ENCODE data around the gene IREB2. TPM values are rescaled to one million over a fixed set of nuclear protein-coding genes. Genes with fewer than 3 reads are reported as not detected.

The IREB2 gene
- polyA plus RNA-seq, 1 of the 3 experiments (the other 2 are of a cell fraction), result 9.5 TPM

DNA sequence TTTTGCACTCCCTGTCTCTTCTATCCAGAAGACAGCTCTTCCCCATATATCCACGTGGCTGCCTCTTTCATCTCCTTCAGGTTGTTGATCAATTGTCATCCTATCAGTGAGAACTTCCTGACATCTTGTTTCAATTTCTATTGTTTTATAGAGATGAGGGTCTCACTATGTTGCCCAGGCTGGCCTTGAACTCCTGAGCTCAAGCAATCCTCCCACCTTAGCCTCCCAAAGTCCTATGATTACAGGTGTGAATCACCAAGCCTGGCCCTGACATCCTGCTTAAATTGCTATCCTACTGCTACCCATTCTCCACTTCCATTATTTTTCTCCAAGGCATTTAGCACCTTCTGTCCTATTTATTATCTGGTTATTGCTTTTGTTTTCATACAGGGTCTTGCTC, 44.9 kb upstream of the IREB2 start:
- TF ChIP-seq JUND (IDR thresholded peaks at IDR 0.05), result no peak
- TF ChIP-seq MXI1 (IDR thresholded peaks at IDR 0.05; ENCODE audit: low read depth, low read length), result no peak
- TF ChIP-seq GATA2 (CRISPR knock-in tag; IDR thresholded peaks at IDR 0.05), result no peak
- no peak for TF ChIP-seq MEF2A (IDR thresholded peaks at IDR 0.05; ENCODE audit: borderline replicate concordance, low read depth)
- TF ChIP-seq FOXJ3 (CRISPR knock-in tag; IDR thresholded peaks at IDR 0.05), result no peak
- TF ChIP-seq SIN3A (IDR thresholded peaks at IDR 0.05; ENCODE audit: borderline replicate concordance, low read depth, low read length), result no peak
- no peak for TF ChIP-seq FOSL2 (IDR thresholded peaks at IDR 0.05; ENCODE audit: borderline replicate concordance, low read depth)
- TF ChIP-seq POLR2AphosphoS5 (IDR thresholded peaks at IDR 0.05; ENCODE audit: low read depth, low read length), result no peak
- TF ChIP-seq FOXM1 (IDR thresholded peaks at IDR 0.05; ENCODE audit: low read depth), result no peak
- Histone ChIP-seq H3K4me1 (ENCODE audit: control insufficient read depth in 1 of 2, insufficient read depth in 2 of 2, low read depth in 1 of 2, low read length in 1 of 2) (peaks cover 0 to 14% of the 10 kb centered on the region in 2 experiments; a peak in 1 of 4 replicates), H3K27me3 (ENCODE audit: insufficient read depth) (no peaks in the 10 kb centered on the region), H3K79me2 (ENCODE audit: insufficient read depth) (no peaks in the 10 kb centered on the region), H4K20me1 (ENCODE audit: insufficient read depth) (no peaks in the 10 kb centered on the region), H3K4me2 (no peak overlapping the region), H3K27ac (ENCODE audit: low read depth in 2 of 2, low read length in 1 of 2) (peak overlapping the region in 1 of 2 experiments; percentile 43; a peak in 2 of 4 replicates), H3K4me3 (ENCODE audit: low read depth in 2 of 2, low read length in 1 of 2) (no peak overlapping the region), H3F3A (replicated peaks; ENCODE audit: insufficient read depth) (no peaks in the 10 kb centered on the region), H3K9me3 (no peaks in the 10 kb centered on the region), H3K36me3 (replicated peaks in 1 of 2; ENCODE audit: control insufficient read depth in 1 of 2, insufficient read depth in 2 of 2, low read length in 1 of 2) (no peaks in the 10 kb centered on the region), H3K9me2 (no peaks in the 10 kb centered on the region), H2AFZ (ENCODE audit: low read depth) (no peak overlapping the region), H3K9ac (no peak overlapping the region)
- WGBS (ENCODE audit: low lambda C conversion rate), result 55% methylated on average over 1 of the region's 1 CpG
- no peak for DNase-seq
- POLR2A ChIA-PET, result interaction anchor here (0.9 kb wide), 1 partner anchor 45 kb away, joined by 6 read pairs; the partner anchor contains the start of gene IREB2
- CTCF ChIA-PET, result interaction anchor here (1.0 to 33.6 kb wide), 5 partner anchors 10 to 80 kb away, joined by 3 to 772 read pairs (median 3); partner anchors contain the start of gene SKIC8

DNA sequence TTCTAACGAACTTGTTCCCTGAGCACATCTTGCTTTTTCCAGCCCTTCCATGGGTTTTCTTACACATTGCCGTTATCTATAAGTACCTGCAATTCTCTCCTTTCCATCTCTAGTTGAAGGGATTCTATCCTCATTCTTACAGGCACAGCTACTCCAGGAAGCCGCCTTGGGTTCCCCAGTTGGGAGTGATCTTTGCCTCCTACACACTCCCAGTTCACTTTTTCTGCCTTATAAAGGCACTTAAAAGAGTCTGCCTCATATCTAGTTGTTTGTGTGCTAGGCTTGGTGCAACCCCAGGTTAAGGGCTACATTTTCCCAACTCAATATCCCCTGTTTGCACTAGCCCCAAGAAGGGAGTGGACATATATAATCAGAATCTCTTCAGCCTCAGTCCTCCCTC, 44.0 kb upstream of the IREB2 start:
- H3K79me2 ChIP-seq (ENCODE audit: insufficient read depth), result no peaks in the 10 kb centered on the region
- H4K20me1 ChIP-seq (ENCODE audit: insufficient read depth), result no peaks in the 10 kb centered on the region
- H3K27me3 ChIP-seq (ENCODE audit: insufficient read depth), result no peaks in the 10 kb centered on the region
- ChIA-PET CTCF (interaction anchor here (1.3 to 33.6 kb wide), 2 partner anchors 28 to 81 kb away, joined by 3 to 772 read pairs; partner anchors contain the start of gene SKIC8), POLR2A (no interaction called here)
- H3K36me3 ChIP-seq (replicated peaks in 1 of 2; ENCODE audit: control insufficient read depth in 1 of 2, insufficient read depth in 2 of 2, low read length in 1 of 2), result no peaks in the 10 kb centered on the region
- no peak overlapping the region for H2AFZ ChIP-seq (ENCODE audit: low read depth)
- H3K4me3 ChIP-seq (ENCODE audit: low read depth in 2 of 2, low read length in 1 of 2), result no peak overlapping the region
- H3K9me3 ChIP-seq, result no peaks in the 10 kb centered on the region
- H3F3A ChIP-seq (replicated peaks; ENCODE audit: insufficient read depth), result no peaks in the 10 kb centered on the region
- 64% methylated on average over 3 of the region's 3 CpGs for WGBS (ENCODE audit: low lambda C conversion rate)
- TF ChIP-seq, protein P1, sequence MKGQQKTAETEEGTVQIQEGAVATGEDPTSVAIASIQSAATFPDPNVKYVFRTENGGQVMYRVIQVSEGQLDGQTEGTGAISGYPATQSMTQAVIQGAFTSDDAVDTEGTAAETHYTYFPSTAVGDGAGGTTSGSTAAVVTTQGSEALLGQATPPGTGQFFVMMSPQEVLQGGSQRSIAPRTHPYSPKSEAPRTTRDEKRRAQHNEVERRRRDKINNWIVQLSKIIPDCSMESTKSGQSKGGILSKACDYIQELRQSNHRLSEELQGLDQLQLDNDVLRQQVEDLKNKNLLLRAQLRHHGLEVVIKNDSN (IDR thresholded peaks at IDR 0.05; ENCODE audit: borderline replicate concordance, low read depth), result no peak
- TF ChIP-seq MEF2A (IDR thresholded peaks at IDR 0.05; ENCODE audit: borderline replicate concordance, low read depth) (no peak), JUND (IDR thresholded peaks at IDR 0.05) (no peak), YY1 (IDR thresholded peaks at IDR 0.05; ENCODE audit: low read depth) (no peak), FOXM1 (IDR thresholded peaks at IDR 0.05; ENCODE audit: low read depth) (no peak), RFX5 (IDR thresholded peaks at IDR 0.05; ENCODE audit: low read length) (no peak), NRF1 (IDR thresholded peaks at IDR 0.05; ENCODE audit: low read depth, low read length) (no peak)
- TF ChIP-seq, protein P2, sequence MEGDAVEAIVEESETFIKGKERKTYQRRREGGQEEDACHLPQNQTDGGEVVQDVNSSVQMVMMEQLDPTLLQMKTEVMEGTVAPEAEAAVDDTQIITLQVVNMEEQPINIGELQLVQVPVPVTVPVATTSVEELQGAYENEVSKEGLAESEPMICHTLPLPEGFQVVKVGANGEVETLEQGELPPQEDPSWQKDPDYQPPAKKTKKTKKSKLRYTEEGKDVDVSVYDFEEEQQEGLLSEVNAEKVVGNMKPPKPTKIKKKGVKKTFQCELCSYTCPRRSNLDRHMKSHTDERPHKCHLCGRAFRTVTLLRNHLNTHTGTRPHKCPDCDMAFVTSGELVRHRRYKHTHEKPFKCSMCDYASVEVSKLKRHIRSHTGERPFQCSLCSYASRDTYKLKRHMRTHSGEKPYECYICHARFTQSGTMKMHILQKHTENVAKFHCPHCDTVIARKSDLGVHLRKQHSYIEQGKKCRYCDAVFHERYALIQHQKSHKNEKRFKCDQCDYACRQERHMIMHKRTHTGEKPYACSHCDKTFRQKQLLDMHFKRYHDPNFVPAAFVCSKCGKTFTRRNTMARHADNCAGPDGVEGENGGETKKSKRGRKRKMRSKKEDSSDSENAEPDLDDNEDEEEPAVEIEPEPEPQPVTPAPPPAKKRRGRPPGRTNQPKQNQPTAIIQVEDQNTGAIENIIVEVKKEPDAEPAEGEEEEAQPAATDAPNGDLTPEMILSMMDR (IDR thresholded peaks at IDR 0.05), result no peak
- TF ChIP-seq, protein P3, sequence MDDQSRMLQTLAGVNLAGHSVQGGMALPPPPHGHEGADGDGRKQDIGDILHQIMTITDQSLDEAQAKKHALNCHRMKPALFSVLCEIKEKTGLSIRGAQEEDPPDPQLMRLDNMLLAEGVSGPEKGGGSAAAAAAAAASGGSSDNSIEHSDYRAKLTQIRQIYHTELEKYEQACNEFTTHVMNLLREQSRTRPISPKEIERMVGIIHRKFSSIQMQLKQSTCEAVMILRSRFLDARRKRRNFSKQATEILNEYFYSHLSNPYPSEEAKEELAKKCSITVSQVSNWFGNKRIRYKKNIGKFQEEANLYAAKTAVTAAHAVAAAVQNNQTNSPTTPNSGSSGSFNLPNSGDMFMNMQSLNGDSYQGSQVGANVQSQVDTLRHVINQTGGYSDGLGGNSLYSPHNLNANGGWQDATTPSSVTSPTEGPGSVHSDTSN (IDR thresholded peaks at IDR 0.05), result no peak
- H3K4me2 ChIP-seq, result no peak overlapping the region
- H3K4me1 ChIP-seq (ENCODE audit: control insufficient read depth in 1 of 2, insufficient read depth in 2 of 2, low read depth in 1 of 2, low read length in 1 of 2), result peaks cover 0 to 14% of the 10 kb centered on the region in 2 experiments; a peak in 1 of 4 replicates
- no peak overlapping the region for H3K9ac ChIP-seq
- H3K27ac ChIP-seq (ENCODE audit: low read depth in 2 of 2, low read length in 1 of 2), result no peak overlapping the region
- no peak for DNase-seq
- no peaks in the 10 kb centered on the region for H3K9me2 ChIP-seq

Measured in SK-N-SH (cell line).